Astrocyte (in vitro differentiated cells and primary cell): ENCODE results near the gene EPB41L4B. TPM values are rescaled to one million over a fixed set of nuclear protein-coding genes. Genes with fewer than 3 reads are reported as not detected.

Source experiments
- DNase-seq: peaks from one replicate; pipeline ENCODE4 v3.0.0-alpha.2; 2010; ENCODE audit warnings: low read depth
- FAIRE-seq: peaks from 2 replicates; lab custom pipeline; 2011; peaks lifted over from hg19 to GRCh38; lab: Jason Lieb, UNC
- H2AFZ ChIP-seq: 2 replicates; pipeline ENCODE4 v1.6.0; 2012; ENCODE audit warnings: low read depth, low read length, inconsistent platforms
- H3K27ac ChIP-seq: 2 replicates; pipeline ENCODE4 v1.5.1; 2011; ENCODE audit warnings: low read depth, low read length, inconsistent platforms
- H3K27me3 ChIP-seq: 2 replicates; pipeline ENCODE4 v1.6.0; 2011; ENCODE audit warnings: low read length, inconsistent platforms; ENCODE audit not compliant: insufficient read depth
- H3K36me3 ChIP-seq: 2 replicates; pipeline ENCODE4 v1.5.1; 2011; ENCODE audit warnings: low read length, inconsistent platforms; ENCODE audit not compliant: insufficient read depth
- H3K4me1 ChIP-seq: 2 replicates; pipeline ENCODE4 v1.5.1; 2011; ENCODE audit warnings: low read length, inconsistent platforms; ENCODE audit not compliant: insufficient read depth
- H3K4me2 ChIP-seq: 2 replicates; pipeline ENCODE4 v1.6.0; 2012; ENCODE audit warnings: low read length, inconsistent platforms
- H3K4me3 ChIP-seq: 2 replicates; pipeline ENCODE4 v1.5.1; 2011; ENCODE audit warnings: low read depth, mild to moderate bottlenecking, low read length, inconsistent platforms; ENCODE audit not compliant: insufficient read depth
- H3K79me2 ChIP-seq: 2 replicates; pipeline ENCODE4 v1.6.0; 2012; ENCODE audit warnings: mild to moderate bottlenecking, low read length, inconsistent platforms; ENCODE audit not compliant: insufficient read depth
- H3K9ac ChIP-seq: 2 replicates; pipeline ENCODE4 v1.6.0; 2012; ENCODE audit warnings: mild to moderate bottlenecking, low read length, inconsistent platforms
- H3K9me3 ChIP-seq: 2 replicates; pipeline ENCODE4 v1.5.1; 2012; ENCODE audit warnings: low read depth, mild to moderate bottlenecking, low read length, inconsistent platforms; ENCODE audit not compliant: insufficient read depth
- H4K20me1 ChIP-seq: 2 replicates; pipeline ENCODE4 v1.6.0; 2012; ENCODE audit warnings: low read length, inconsistent platforms; ENCODE audit not compliant: insufficient read depth
- H3K27ac Mint-ChIP-seq: one replicate; pipeline ENCODE4 v1.8.0; 2021; ENCODE audit warnings: mild to moderate bottlenecking, mixed read lengths; ENCODE audit not compliant: unreplicated experiment
- H3K27me3 Mint-ChIP-seq: one replicate; pipeline ENCODE4 v1.8.0; 2021; ENCODE audit warnings: low read depth, mixed read lengths; ENCODE audit not compliant: unreplicated experiment
- H3K36me3 Mint-ChIP-seq: one replicate; pipeline ENCODE4 v1.8.0; 2021; ENCODE audit warnings: low read depth, mixed read lengths; ENCODE audit not compliant: unreplicated experiment
- H3K4me1 Mint-ChIP-seq: one replicate; pipeline ENCODE4 v1.8.0; 2021; ENCODE audit warnings: low read depth, mixed read lengths; ENCODE audit not compliant: unreplicated experiment
- H3K4me3 Mint-ChIP-seq: one replicate; pipeline ENCODE4 v1.8.0; 2021; ENCODE audit warnings: mild to moderate bottlenecking, moderate library complexity, mixed read lengths; ENCODE audit not compliant: unreplicated experiment
- H3K9me3 Mint-ChIP-seq: one replicate; pipeline ENCODE4 v1.8.0; 2021; ENCODE audit warnings: mild to moderate bottlenecking, mixed read lengths; ENCODE audit not compliant: unreplicated experiment
- EZH2 ChIP-seq: IDR thresholded peaks from 2 replicates; pipeline ENCODE4 v1.6.1; 2012; ENCODE audit warnings: mild to moderate bottlenecking, low read length, inconsistent platforms; ENCODE audit not compliant: insufficient read depth
- total RNA-seq: library from RNA; stranded (reverse); gene quantifications from 2 replicates; pipeline ENCODE4 v1.2.1, GENCODE V29; 2021
- TF ChIP-seq, protein P1 (sequence below): IDR thresholded peaks from 2 replicates; pipeline ENCODE4 v1.5.1; 2011; ENCODE audit warnings: low read depth, mild to moderate bottlenecking, inconsistent platforms, low read length, moderate library complexity; ENCODE audit not compliant: insufficient read depth

Gene EPB41L4B
- total RNA-seq, 1 donor from 2014 or later = 2.0 TPM

DNA sequence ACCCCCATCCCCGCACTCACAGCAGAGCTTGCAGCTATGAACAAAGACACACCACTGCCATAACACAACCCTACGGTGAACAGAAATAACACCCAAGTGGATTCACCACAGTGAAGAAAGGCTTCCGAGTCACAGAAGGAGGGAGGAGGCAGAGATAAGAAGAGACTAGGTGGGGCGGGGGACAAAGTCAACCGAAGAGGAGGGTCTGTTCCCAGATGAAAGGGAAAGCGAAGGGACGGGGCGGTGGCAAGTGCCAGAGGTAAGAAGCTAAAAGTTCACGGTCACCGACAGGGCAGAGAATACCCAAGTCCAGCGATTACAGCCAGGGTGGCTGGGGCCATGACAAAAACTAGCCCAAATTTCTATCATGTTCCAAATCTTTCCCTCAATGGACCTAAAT, 21.0 kb downstream of the EPB41L4B start:
- Mint-ChIP-seq H3K27me3 (peaks cover 19% of the 10 kb centered on the region), H3K36me3 (no peaks in the 10 kb centered on the region), H3K27ac (no peak overlapping the region), H3K9me3 (no peaks in the 10 kb centered on the region), H3K4me3 (no peak overlapping the region), H3K4me1 (peaks cover 2% of the 10 kb centered on the region)
- H3K79me2 ChIP-seq = no peaks in the 10 kb centered on the region
- DNase-seq = no peak
- no peak overlapping the region for H3K4me3 ChIP-seq
- H3K27ac ChIP-seq = no peak overlapping the region
- H3K9me3 ChIP-seq = no peaks in the 10 kb centered on the region
- no peak for FAIRE-seq
- no peak overlapping the region for H3K4me2 ChIP-seq
- H3K9ac ChIP-seq = no peak overlapping the region
- H3K4me1 ChIP-seq = peaks cover 8% of the 10 kb centered on the region
- peaks cover 4% of the 10 kb centered on the region for H3K27me3 ChIP-seq
- peaks cover 6% of the 10 kb centered on the region for H4K20me1 ChIP-seq
- TF ChIP-seq, protein P1, sequence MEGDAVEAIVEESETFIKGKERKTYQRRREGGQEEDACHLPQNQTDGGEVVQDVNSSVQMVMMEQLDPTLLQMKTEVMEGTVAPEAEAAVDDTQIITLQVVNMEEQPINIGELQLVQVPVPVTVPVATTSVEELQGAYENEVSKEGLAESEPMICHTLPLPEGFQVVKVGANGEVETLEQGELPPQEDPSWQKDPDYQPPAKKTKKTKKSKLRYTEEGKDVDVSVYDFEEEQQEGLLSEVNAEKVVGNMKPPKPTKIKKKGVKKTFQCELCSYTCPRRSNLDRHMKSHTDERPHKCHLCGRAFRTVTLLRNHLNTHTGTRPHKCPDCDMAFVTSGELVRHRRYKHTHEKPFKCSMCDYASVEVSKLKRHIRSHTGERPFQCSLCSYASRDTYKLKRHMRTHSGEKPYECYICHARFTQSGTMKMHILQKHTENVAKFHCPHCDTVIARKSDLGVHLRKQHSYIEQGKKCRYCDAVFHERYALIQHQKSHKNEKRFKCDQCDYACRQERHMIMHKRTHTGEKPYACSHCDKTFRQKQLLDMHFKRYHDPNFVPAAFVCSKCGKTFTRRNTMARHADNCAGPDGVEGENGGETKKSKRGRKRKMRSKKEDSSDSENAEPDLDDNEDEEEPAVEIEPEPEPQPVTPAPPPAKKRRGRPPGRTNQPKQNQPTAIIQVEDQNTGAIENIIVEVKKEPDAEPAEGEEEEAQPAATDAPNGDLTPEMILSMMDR = no peak
- TF ChIP-seq EZH2 = no peak
- no peak overlapping the region for H2AFZ ChIP-seq
- H3K36me3 ChIP-seq = no peaks in the 10 kb centered on the region

GRCh38 chr9:109297899-109298298, 23.0 kb downstream of the EPB41L4B start:
- Histone ChIP-seq H4K20me1 (peaks cover 6% of the 10 kb centered on the region), H3K4me3 (no peak overlapping the region), H3K27ac (no peak overlapping the region), H3K9ac (no peak overlapping the region), H3K4me1 (peaks cover 8% of the 10 kb centered on the region), H3K27me3 (peaks cover 5% of the 10 kb centered on the region), H3K4me2 (peak overlapping the region; percentile 28), H3K36me3 (no peaks in the 10 kb centered on the region), H3K9me3 (no peaks in the 10 kb centered on the region), H3K79me2 (no peaks in the 10 kb centered on the region), H2AFZ (no peak overlapping the region)
- H3K36me3 Mint-ChIP-seq = no peaks in the 10 kb centered on the region
- H3K27me3 Mint-ChIP-seq = peaks cover 16% of the 10 kb centered on the region
- no peak overlapping the region for H3K27ac Mint-ChIP-seq
- TF ChIP-seq EZH2 = no peak
- TF ChIP-seq, protein P1 = no peak
- FAIRE-seq = peak; percentile 41
- H3K4me1 Mint-ChIP-seq = peaks cover 2% of the 10 kb centered on the region
- no peaks in the 10 kb centered on the region for H3K9me3 Mint-ChIP-seq
- DNase-seq = peak; percentile 97
- no peak overlapping the region for H3K4me3 Mint-ChIP-seq

GRCh38 chr9:109295221-109296130, 25.4 kb downstream of the EPB41L4B start:
- FAIRE-seq (no peak), DNase-seq (no peak)
- no peak overlapping the region for H3K4me3 Mint-ChIP-seq
- H3K9me3 Mint-ChIP-seq = no peaks in the 10 kb centered on the region
- Histone ChIP-seq H3K4me1 (peaks cover 8% of the 10 kb centered on the region), H3K27ac (no peak overlapping the region), H4K20me1 (peaks cover 6% of the 10 kb centered on the region), H3K9me3 (no peaks in the 10 kb centered on the region), H3K36me3 (no peaks in the 10 kb centered on the region), H3K4me3 (no peak overlapping the region), H3K79me2 (no peaks in the 10 kb centered on the region), H3K4me2 (no peak overlapping the region), H3K27me3 (peaks cover 5% of the 10 kb centered on the region), H3K9ac (no peak overlapping the region), H2AFZ (no peak overlapping the region)
- peaks cover 13% of the 10 kb centered on the region for H3K27me3 Mint-ChIP-seq
- H3K4me1 Mint-ChIP-seq = peaks cover 2% of the 10 kb centered on the region
- H3K36me3 Mint-ChIP-seq = no peaks in the 10 kb centered on the region
- TF ChIP-seq EZH2 = no peak
- TF ChIP-seq, protein P1 = no peak
- peak overlapping the region; percentile 15 for H3K27ac Mint-ChIP-seq
